AG10803 (cell line): ENCODE results near the gene TPO.

Experiments
- DNase-seq: peaks from one replicate; pipeline ENCODE4 v3.0.0; 2010; ENCODE audit warnings: low read depth
- H3K4me3 ChIP-seq: 2 replicates; pipeline ENCODE4 v1.5.1; 2011; ENCODE audit warnings: mild to moderate bottlenecking, low read length, control low read depth
- TF ChIP-seq, protein P1 (sequence below): conservative IDR thresholded peaks from 2 replicates; pipeline ENCODE4 v1.5.1; 2011; ENCODE audit warnings: mild to moderate bottlenecking, low read length, control low read depth, inconsistent platforms

Gene TPO

DNA sequence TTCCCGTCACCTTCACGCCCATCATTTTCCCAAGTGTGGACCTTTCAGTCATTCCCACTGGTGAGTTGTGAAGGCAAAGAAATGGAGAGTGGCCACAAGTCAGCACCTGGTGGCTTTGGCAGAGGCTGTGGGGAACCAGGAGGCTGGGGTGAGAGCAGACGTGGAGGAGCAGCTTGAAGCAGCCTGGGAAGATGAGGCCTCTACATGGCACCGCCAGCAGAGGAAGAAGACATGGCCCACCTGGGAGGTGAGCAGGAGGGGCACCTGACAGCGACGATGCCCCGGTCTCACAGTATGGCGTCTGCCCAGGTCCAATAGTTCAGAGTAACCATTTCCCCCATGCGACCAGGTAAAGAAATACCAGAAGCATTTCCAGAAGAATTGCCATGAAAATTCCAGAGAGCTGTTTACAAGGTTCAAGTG, 69.0 kb downstream of the TPO start:
- DNase-seq: no peak
- no peak overlapping the region for H3K4me3 ChIP-seq
- TF ChIP-seq, protein P1, sequence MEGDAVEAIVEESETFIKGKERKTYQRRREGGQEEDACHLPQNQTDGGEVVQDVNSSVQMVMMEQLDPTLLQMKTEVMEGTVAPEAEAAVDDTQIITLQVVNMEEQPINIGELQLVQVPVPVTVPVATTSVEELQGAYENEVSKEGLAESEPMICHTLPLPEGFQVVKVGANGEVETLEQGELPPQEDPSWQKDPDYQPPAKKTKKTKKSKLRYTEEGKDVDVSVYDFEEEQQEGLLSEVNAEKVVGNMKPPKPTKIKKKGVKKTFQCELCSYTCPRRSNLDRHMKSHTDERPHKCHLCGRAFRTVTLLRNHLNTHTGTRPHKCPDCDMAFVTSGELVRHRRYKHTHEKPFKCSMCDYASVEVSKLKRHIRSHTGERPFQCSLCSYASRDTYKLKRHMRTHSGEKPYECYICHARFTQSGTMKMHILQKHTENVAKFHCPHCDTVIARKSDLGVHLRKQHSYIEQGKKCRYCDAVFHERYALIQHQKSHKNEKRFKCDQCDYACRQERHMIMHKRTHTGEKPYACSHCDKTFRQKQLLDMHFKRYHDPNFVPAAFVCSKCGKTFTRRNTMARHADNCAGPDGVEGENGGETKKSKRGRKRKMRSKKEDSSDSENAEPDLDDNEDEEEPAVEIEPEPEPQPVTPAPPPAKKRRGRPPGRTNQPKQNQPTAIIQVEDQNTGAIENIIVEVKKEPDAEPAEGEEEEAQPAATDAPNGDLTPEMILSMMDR: no peak

DNA sequence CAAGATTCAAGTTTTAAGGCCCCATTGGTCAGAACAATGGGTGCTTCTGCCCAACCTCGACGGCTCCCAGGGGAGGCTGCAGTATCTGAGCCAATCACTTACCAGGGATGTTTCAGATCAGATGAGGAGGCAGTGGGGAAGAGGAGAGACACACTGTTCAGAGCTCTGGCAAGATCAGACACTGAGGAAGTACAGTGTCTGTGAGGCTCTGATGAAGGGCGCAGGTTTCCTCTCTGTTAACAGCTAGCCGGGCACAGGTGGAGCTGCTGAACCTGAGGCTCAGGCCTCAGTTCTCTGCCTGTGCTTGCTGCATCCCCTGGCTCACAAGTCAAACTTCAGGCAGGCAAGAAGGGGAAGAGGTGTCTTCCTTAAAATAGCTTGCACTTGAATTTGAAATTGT, 69.7 kb downstream of the TPO start:
- TF ChIP-seq, protein P1: no peak
- H3K4me3 ChIP-seq: no peak overlapping the region
- no peak for DNase-seq

DNA sequence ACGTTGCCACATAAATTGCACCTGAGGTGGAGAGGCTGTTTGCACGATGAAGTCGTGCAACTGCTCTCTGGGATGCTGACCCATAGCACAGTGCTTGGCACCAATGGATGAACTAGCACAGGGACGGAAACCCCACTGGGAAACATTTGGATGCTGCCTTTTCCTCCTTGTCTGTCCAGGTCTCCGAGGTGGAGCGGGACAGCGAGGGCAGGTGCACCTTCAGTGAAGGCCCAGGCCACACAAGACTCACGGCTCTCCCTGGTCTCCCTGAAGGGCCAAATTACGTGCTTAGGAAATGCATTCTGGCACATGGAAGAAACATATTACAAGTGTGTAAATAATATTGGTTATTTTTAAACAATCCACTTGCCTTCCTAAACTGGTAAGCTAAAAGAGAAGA, 70.3 kb downstream of the TPO start:
- TF ChIP-seq, protein P1: no peak
- H3K4me3 ChIP-seq: no peak overlapping the region
- no peak for DNase-seq

DNA sequence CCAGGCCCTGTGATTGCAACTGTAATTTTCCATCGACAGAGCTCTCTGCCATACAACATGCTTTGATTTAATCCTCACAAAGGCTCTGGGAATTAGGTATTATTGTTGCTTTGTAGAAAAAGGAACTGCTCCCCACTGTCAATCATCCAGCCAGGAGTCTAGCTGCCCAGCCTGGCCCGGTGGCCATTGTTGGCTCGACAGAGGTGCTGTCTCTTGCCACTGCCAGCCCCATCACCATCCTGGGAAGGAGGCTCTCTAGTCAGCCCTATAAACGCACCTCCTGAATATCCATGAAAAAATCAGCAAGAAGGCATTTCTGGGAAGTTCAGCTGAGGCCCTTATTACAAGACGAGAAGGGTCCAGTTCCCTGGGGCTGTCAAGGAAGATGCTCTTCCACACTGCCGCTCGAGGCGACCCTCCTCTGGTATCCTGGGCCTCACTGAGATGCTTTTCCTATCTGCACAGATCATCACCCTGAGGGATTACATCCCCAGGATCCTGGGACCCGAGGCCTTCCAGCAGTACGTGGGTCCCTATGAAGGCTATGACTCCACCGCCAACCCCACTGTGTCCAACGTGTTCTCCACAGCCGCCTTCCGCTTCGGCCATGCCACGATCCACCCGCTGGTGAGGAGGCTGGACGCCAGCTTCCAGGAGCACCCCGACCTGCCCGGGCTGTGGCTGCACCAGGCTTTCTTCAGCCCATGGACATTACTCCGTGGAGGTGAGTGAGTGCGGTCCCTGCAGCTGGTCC, 71.0 kb downstream of the TPO start:
- H3K4me3 ChIP-seq: no peak overlapping the region
- TF ChIP-seq, protein P1: no peak
- DNase-seq: no peak

DNA sequence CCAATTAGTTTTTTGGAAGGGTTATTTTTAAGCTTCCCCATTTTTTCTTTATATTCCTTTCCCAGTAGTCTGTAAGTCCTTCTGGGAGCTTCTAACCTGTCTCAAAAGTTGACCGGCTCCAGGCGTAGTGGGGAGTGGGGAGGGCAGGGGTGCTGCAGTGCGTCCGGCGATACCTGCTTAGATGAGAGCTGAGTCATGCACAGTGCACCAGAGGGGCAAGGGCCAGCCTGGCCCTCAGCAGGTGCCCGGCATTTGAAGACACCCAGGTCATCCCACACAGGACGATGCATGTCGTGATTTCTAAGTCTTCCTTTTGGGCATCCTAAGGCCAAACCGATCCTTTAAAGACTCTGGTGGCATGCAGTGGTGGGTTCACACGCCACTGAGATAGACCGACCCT, 73.4 kb downstream of the TPO start:
- H3K4me3 ChIP-seq: no peak overlapping the region
- TF ChIP-seq, protein P1: no peak
- DNase-seq: no peak

DNA sequence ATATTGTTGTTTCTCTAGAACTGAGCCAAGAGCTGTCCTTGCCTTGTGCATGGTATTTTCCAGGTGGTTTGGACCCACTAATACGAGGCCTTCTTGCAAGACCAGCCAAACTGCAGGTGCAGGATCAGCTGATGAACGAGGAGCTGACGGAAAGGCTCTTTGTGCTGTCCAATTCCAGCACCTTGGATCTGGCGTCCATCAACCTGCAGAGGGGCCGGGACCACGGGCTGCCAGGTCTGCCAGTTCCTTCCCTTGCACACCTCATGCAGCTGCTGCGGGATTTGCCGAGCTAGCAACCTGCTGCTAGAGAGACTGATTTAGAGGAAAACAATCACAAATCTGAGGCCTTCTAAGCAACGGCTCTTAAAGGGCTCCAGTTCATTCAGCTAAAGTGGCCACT, 74.5 kb downstream of the TPO start:
- no peak for DNase-seq
- no peak overlapping the region for H3K4me3 ChIP-seq
- TF ChIP-seq, protein P1: no peak

DNA sequence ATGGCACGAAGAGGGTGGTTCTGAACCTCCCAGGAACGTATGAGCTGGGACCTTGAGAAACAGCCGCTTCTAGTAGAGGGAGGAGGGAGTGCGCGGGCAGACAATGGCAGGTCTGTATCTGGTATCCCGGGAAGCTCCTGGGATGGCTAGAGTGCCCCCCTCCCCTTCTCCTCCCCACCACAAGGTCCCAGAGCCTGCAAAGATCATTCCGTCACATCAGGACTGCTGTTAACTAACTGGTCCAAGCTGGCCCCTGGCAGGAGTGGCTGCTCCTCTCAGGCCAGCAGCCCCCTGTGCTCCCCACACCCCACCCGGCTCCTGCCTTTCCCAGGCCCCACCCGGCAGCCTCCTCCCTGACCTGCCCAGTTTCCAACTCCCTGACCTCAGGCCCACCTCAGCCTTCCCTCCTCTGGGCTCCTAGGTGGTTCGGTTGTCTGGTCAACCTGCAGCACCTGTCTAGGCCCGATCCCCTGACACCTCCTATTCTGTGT, 75.0 kb downstream of the TPO start:
- DNase-seq: no peak
- TF ChIP-seq, protein P1: no peak
- no peak overlapping the region for H3K4me3 ChIP-seq
